SW480 (cell line): ENCODE results near the gene SLC13A1.
"Not testable (repeated sequence)": the region's sequence is repeated elsewhere in the genome, so short reads cannot be mapped to it uniquely, and the experiment has no call there.

Experiments used
- DNase-seq: peaks from one replicate; pipeline ENCODE4 v3.0.0-alpha.2; 2016; ENCODE audit warnings: low spot score

Gene SLC13A1

GRCh38 chr7:123126171-123126570 is 73.6 kb downstream of the SLC13A1 start:
- DNase-seq = no peak

GRCh38 chr7:123125231-123125630 is 74.5 kb downstream of the SLC13A1 start:
- DNase-seq = no peak

GRCh38 chr7:123122916-123123315 is 76.9 kb downstream of the SLC13A1 start:
- DNase-seq = no peak

DNA sequence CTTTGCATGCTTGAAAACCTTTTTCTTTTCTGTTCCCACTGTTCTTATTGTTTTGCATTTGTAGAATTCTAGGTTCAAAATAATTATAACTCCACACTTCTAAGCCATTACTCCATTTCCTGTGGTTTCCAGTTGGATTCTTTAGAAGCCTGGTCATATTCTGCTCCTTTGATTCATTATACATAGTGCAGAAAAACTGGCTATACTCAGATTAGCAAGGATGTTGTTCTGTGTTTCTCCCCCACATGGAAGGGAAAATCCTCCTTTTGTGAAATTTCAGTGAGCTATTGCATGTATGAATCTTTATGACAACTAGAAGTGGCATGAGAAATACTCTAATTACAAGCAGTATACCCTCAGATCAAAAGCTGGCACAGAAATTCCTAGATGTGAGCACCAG is 79.5 kb downstream of the SLC13A1 start:
- no peak for DNase-seq

GRCh38 chr7:123115331-123115730 is 84.4 kb downstream of the SLC13A1 start:
- no peak for DNase-seq

- DNase-seq = no peak
Observed at GRCh38 chr7:123114288-123114687, 85.5 kb downstream of the SLC13A1 start.

DNA sequence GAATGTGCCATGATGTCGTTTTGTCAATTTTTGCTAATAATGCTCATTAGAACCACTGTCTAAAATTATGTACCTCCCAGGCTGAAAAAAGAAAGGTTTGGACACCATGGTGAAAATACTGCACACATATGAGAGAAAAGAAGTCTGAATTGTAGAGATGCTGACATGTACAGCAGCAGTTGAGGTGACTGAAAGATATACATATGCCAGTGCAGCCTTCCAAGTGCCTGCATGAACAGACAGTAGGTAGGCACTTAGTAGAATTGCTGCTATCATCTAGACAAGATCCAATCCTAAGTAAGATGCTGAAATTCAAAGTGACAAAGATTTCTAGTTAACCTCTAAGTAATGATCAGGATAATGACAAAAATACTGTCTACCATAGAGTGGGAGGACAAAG is 86.9 kb downstream of the SLC13A1 start:
- DNase-seq = no peak

GRCh38 chr7:123099712-123100111 is 100.1 kb downstream of the SLC13A1 start:
- no peak for DNase-seq

DNA sequence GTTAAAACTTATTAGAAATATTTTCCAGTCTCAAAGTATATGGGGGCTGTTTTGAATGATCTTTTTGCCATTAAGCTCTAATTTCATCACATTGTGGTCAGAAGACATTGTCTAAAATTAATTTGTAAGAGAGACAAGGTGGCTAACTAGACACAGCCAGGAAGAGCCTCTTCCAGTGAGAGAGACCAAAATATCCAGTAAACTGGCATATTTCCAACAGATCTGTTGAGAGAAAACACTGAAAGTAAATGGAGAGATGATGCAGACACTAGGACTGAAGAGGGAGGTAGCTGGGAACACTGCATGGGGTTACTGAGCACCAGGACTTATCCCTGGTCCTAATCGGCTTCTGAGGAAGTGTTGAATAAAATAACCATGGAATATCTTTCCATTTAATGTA is 102.8 kb downstream of the SLC13A1 start:
- no peak for DNase-seq

DNA sequence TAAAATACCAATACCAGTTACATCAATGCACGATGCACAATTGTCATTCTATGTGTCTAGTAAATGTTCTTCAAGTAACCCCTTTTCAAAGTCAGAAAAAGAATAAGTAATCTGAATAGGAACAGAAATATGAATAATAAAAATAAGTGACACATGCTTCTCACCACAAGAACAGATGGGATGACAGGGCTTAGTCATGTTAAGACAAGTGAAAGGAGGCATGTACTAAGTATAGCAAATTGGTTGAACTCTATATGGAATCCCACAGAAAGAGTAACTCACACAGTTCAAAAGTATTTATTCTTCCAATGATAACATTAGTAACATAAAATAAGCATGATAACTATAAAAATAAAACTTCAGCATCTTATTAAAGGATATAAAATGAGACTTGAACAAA is 103.3 kb downstream of the SLC13A1 start:
- no peak for DNase-seq

DNA sequence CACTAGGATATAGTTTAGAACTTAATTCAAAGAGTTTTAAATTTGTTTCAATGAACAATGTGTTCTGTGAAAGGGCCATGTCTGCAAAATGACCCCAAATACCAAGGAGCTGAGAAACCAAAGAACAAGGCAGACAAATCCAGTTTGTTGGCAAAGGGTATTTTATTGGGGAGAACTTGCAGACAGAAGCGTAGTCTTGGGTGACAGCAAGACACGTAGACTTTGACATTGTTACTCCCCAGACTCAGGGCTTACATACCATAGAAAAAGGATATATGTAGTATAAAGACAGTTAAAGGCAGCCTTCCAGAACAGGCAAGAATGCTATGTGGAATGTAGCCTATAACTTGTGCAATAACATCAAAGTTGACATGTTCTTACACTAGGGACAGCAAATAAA is 109.3 kb downstream of the SLC13A1 start:
- DNase-seq = no peak

- not testable (repeated sequence) for DNase-seq
Observed at GRCh38 chr7:123086910-123087309, 112.9 kb downstream of the SLC13A1 start.

DNA sequence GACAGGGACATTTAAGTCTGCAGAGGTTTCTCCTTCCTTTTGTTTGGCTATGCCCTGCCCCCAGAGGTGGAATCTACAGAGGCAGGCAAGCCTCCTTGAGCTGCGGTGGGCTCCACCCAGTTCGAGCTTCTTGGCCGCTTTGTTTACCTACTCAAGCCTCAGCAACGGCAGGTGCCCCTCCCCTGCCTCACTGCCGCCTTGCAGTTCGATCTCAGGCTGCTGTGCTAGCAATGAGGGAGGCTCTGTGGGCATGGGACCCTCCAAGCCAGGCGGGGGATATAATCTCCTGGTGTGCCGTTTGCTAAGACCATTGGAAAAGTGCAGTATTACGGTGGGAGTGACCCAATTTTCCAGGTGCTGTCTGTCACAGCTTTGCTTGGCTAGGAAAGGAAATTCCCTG is 114.9 kb downstream of the SLC13A1 start:
- DNase-seq = not testable (repeated sequence)

DNA sequence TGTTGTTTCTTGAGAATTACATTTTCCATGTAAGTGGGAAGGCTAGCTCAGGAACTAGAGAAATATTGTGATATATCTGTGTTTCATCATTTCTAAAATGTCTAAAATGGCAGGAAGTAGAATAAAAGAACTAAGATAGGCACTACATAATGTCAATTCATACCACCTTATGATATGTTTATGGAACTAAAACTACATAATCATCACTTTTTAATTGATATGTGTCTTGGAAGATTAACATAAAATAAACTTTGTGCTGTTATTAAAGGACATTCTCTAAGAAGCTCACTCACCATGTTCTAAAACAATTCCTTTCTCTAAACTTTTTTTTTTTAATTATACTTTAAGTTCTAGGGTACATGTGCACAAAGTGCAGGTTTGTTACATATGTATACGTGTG is 120.7 kb downstream of the SLC13A1 start:
- no peak for DNase-seq

GRCh38 chr7:123075838-123076467 is 123.8 kb downstream of the SLC13A1 start:
- no peak for DNase-seq

DNA sequence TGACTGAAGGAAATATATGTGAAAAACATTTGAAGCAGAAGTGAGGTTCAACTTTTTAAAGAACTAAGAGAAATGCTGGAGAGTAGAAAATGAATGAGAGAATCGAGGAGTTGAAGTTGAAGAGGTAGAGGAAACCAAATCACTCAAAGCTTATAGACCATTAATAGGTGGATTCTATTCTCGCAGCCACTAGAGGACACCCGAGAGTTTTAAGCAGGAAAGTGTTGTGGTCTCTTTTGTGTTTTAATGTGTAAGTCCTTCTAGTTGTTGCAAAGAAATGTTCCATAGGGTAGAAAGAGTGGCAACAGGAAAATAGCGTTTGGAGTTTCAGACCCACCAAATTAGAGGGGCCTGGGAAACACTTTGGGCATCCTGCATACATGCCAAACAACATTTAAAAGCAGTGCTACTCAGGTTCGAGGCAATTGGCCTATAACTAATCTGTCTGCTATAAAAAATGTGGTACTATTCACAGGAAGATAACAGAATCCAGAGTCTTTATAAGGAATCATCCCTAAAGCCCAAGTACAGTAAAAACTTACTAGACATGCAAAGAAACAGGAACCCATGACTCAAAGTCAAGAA is 129.0 kb downstream of the SLC13A1 start:
- DNase-seq = no peak

DNA sequence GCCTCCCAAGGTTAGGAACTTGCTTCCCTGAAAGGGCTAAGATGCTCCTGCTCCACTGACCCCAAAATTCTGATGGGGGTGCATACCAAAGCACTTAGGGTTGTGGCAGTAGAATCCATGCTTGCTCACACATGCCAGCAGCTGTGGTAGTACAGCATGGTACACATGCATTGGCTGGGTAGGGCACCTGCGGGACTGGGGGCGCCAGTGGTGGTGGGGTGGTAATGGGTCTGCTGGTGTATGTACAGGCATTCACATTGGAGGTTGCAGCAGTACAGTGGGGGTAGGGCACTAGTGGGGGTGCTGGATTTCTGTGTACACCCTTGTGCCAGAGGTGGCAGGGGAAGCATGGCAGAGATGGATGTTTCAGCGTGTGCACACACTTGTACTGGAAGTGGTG is 132.0 kb downstream of the SLC13A1 start:
- DNase-seq = no peak
